Left lung (tissue), 10 donors: ENCODE measurements around the gene KIR2DL3. TPM values are rescaled to one million over a fixed set of nuclear protein-coding genes. Genes with fewer than 3 reads are reported as not detected.
"Not testable (repeated sequence)": the region's sequence is repeated elsewhere in the genome, so short reads cannot be mapped to it uniquely, and the experiment has no call there.

Source experiments
- ATAC-seq: fragments of 200-7000 bp; cut with Tn5 transposase; one replicate; pipeline ENCODE4 v1.9.1; 2020; ENCODE audit warnings: moderate library complexity
- DNase-seq, 4 donors: peaks; one replicate each; pipeline ENCODE4 v3.0.0-alpha.2; 2013 to 2020
- H3K27ac ChIP-seq, 2 donors: fragments of 200-600 bp; sonication (generic) in 1 of 2; one replicate each; pipeline versions ENCODE4 v1.5.0 to v1.8.0; 2020 to 2021
- H3K27me3 ChIP-seq, 2 donors: fragments of 200-600 bp; sonication (generic) in 1 of 2; one replicate each; pipeline versions ENCODE4 v1.5.0 to v1.8.0; 2020 to 2021
- H3K36me3 ChIP-seq, 2 donors: fragments of 200-600 bp; sonication (generic) in 1 of 2; one replicate each; pipeline versions ENCODE4 v1.5.0 to v1.8.0; 2020 to 2021
- H3K4me1 ChIP-seq, 2 donors: fragments of 200-600 bp; one replicate each; pipeline ENCODE4 v1.8.0; 2021
- H3K4me3 ChIP-seq, 2 donors: fragments of 200-600 bp; sonication (generic) in 1 of 2; one replicate each; pipeline versions ENCODE4 v1.5.0 to v1.8.0; 2020 to 2021; ENCODE audit warnings: mild to moderate bottlenecking in 1 of 2
- H3K9me3 ChIP-seq, 2 donors: fragments of 200-600 bp; sonication (generic) in 1 of 2; one replicate each; pipeline versions ENCODE4 v1.5.0 to v1.8.0; 2020 to 2021
- intact Hi-C, 2 donors: fragments of 100-400 bp; cut with DNase I; formaldehyde crosslinking; loops; one replicate each; pipeline versions ENCODE4 v1.11.2 to v1.14.2; 2022
- polyA plus RNA-seq, 6 donors: library from polyadenylated mRNA; unstranded; fragments of 120-200 nt; gene quantifications; one replicate each; pipeline ENCODE4 v1.2.1, GENCODE V29; 2013; ENCODE audit not compliant: insufficient read length in 6 of 6
- total RNA-seq, 2 donors: library from RNA; stranded (reverse); fragmentation: NEBNext Ultra II Directional; extraction: Animal tissue kit (Norgen Biotek cat#: 25700); gene quantifications; one replicate each; pipeline ENCODE4 v1.2.1, GENCODE V29; 2021
- donor health status: DM: no; HTN: yes; CAD: no.
- donor health status: DM: no; HTN: no; CAD: no.

Gene KIR2DL3
- total and polyA plus RNA-seq, 8 donors, result 0.10 to 0.23 (median 0.13) TPM; not detected in 3

DNA sequence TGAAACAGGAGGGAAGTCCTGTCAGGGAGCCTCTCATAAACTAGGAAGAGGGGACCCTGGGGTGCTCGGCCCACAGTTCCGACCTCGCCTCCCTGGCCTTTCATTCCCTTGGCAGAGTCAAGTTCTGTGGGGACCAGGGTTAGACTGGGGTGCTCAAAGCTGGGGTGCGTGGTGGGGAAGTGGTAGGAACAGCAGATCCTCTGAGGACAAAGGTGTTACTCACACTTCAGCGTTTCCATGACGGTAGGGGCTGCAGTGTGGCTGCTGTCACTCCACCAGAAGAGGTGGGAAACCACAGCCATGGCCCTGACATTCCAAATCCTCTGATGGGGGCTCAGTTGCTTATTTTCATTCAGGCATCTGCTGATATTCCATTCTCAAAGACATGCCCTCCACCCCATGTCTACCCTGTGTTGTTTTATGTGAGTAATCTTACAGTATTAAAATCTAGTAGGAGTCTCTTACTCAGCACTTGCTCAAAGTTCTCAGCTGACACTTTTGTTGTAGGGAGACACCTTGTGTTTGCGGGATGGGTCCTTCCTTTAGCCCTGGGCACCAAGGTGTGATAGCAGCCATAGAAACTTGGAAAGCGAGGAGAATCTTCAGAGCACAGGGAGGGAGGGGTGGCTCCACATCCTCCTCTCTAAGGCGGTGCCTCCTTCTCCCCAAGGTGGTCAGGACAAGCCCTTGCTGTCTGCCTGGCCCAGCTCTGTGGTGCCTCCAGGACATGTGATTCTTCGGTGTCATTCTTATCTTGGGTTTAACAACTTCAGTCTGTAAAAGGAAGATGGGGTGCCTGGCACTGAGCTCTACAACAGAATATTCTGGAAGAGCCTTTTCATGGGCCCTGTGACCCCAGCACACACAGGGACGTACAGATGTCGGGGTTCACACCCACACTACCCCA is 18.1 kb downstream of the KIR2DL3 start:
- ATAC-seq, H3K4me3 ChIP-seq, intact Hi-C loops: not testable (repeated sequence)

DNA sequence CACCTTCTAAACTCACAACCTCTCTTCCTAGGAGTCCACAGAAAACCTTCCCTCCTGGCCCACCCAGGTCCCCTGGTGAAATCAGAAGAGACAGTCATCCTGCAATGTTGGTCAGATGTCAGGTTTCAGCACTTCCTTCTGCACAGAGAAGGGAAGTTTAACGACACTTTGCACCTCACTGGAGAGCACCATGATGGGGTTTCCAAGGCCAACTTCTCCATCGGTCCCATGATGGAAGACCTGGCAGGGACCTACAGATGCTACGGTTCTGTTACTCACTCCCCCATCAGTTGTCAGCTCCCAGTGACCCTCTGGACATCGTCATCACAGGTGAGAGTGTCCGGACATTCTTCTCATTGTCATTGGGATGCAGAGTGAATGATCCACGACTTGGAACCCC is 20.3 kb downstream of the KIR2DL3 start:
- H3K27ac ChIP-seq, result peak overlapping the region in 1 of 2 donors; percentile 50
- H3K36me3 ChIP-seq, H3K27me3 ChIP-seq, H3K4me3 ChIP-seq, intact Hi-C loops, H3K4me1 ChIP-seq, DNase-seq, ATAC-seq, H3K9me3 ChIP-seq: not testable (repeated sequence)

More for the DNA sequence above, 18.1 kb downstream of the KIR2DL3 start:
- not testable (repeated sequence) for H3K27ac ChIP-seq, H3K4me1 ChIP-seq, H3K27me3 ChIP-seq, H3K36me3 ChIP-seq, H3K9me3 ChIP-seq, DNase-seq

GRCh38 chr19:54764219-54764618 is 25.9 kb downstream of the KIR2DL3 start:
- intact Hi-C loops, H3K36me3 ChIP-seq, H3K4me3 ChIP-seq, ATAC-seq, H3K9me3 ChIP-seq, H3K27me3 ChIP-seq, H3K4me1 ChIP-seq: not testable (repeated sequence)
- peak overlapping the region in 1 of 2 donors; percentile 61 for H3K27ac ChIP-seq
- DNase-seq, result peak in 1 of 4 donors; percentile 39

GRCh38 chr19:54766464-54766863 is 28.2 kb downstream of the KIR2DL3 start:
- H3K27ac ChIP-seq, H3K9me3 ChIP-seq, H3K4me1 ChIP-seq, H3K27me3 ChIP-seq, DNase-seq, H3K36me3 ChIP-seq, ATAC-seq, intact Hi-C loops, H3K4me3 ChIP-seq: not testable (repeated sequence)

DNA sequence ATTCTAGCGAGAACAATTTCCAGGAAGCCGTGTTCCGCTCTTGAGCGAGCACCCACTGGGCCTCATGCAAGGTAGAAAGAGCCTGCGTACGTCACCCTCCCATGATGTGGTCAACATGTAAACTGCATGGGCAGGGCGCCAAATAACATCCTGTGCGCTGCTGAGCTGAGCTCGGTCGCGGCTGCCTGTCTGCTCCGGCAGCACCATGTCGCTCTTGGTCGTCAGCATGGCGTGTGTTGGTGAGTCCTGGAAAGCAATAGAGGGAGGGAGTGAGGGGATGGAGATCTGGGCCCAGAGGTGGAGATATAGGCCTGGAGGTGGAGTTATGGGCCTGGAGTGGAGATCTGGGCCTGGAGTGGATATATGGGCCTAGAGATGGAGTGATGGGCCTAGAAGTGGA is 31.3 kb downstream of the KIR2DL3 start, which contains the start of gene KIR2DL1:
Gene KIR2DL1 (plus strand): TSS at position 148 of the 400 bp plus-strand sequence. CDS start 58 bp downstream, at position 206.
- H3K27ac ChIP-seq, intact Hi-C loops, H3K9me3 ChIP-seq, DNase-seq, H3K36me3 ChIP-seq, ATAC-seq, H3K27me3 ChIP-seq, H3K4me3 ChIP-seq, H3K4me1 ChIP-seq: not testable (repeated sequence)

DNA sequence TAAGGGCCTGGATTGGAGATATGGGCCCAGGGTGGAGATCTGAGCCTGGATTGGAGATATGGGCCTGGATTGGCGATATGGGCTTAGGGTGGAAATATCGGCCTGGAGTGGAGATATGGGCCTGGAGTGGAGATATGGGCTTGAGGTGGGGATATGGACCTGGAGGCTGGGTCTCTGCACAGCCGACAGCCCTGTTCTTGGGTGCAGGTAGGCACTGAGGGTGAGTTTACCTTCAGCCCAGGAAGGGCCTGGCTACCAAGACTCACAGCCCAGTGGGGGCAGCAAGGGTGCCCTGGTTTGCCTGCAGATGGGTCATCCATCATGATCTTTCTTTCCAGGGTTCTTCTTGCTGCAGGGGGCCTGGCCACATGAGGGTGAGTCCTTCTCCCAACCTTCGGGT is 32.2 kb downstream of the KIR2DL3 start:
- H3K27ac ChIP-seq, H3K9me3 ChIP-seq, ATAC-seq, H3K27me3 ChIP-seq, H3K4me1 ChIP-seq, DNase-seq, H3K4me3 ChIP-seq, H3K36me3 ChIP-seq, intact Hi-C loops: not testable (repeated sequence)

DNA sequence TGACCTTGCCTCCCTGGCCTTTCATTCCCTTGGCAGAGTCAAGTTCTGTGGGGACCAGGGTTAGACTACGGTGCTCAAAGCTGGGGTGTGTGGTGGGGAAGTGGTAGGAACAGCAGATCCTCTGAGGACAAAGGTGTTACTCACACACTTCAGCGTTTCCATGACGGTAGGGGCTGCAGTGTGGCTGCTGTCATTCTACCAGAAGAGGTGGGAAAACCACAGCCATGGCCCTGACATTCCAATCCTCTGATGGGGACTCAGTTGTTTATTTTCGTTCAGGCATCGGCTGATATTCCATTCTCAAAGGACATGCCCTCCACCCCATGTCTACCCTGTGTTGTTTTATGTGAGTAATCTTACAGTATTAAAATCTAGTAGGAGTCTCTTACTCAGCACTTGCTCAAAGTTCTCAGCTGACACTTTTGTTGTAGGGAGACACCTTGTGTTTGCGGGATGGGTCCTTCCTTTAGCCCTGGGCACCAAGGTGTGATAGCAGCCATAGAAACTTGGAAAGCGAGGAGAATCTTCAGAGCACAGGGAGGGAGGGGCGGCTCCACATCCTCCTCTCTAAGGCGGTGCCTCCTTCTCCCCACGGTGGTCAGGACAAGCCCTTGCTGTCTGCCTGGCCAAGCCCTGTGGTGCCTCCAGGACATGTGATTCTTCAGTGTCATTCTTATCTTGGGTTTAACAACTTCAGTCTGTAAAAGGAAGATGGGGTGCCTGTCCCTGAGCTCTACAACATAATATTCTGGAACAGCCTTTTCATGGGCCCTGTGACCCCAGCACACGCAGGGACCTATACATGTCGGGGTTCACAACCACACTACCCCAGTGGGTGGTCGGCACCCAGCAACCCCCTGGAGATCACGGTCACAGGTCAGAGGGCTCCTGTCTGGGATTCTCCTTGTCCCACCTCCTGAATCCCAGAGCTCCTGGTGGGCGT is 33.0 kb downstream of the KIR2DL3 start:
- H3K27me3 ChIP-seq, H3K36me3 ChIP-seq, DNase-seq, H3K27ac ChIP-seq, H3K4me1 ChIP-seq, H3K4me3 ChIP-seq, H3K9me3 ChIP-seq, intact Hi-C loops, ATAC-seq: not testable (repeated sequence)

DNA sequence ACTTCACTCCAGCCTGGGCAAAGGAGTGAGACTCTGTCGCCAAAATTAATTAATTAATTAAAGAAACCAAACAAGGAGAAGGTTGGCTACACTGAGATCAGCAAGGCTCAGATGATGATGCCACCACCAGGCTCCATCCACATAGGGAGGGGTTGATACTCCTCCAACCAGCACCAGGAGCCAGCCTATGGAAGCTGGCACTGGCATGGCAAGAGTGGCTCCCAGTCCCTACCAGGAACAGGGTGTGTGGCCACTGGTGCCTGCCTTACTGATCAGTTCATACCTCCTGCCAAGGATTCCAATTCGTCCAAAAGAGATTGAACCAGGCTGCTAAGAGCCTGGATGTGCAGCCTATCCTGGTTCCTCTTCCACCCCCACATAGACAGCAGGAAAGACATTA is 34.4 kb downstream of the KIR2DL3 start:
- H3K27ac ChIP-seq, H3K4me1 ChIP-seq, DNase-seq, H3K9me3 ChIP-seq, intact Hi-C loops, H3K4me3 ChIP-seq, H3K36me3 ChIP-seq, H3K27me3 ChIP-seq, ATAC-seq: not testable (repeated sequence)

GRCh38 chr19:54775095-54775815 is 36.9 kb downstream of the KIR2DL3 start:
- intact Hi-C loops, H3K9me3 ChIP-seq, H3K36me3 ChIP-seq, ATAC-seq, H3K27me3 ChIP-seq, DNase-seq, H3K4me1 ChIP-seq, H3K27ac ChIP-seq, H3K4me3 ChIP-seq: not testable (repeated sequence)

DNA sequence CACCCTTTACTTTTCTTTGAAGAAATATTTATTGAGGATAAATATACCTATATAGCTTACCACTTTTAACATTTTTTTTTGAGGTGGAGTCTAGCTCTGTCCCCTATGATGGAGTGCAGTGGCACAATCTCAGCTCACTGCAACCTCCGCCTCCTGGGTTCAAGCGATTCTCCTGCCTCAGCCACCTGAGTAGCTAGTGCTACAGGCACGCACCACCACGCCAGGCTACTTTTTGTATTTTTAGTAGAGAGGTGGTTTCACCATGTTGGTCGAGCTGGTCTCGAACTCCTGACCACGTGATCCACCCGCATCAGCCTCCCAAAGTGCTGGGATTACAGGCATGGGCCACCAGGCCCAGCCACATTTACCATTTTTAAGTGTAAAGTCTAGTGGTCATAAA is 37.5 kb downstream of the KIR2DL3 start:
- H3K4me1 ChIP-seq, intact Hi-C loops, H3K27me3 ChIP-seq, H3K36me3 ChIP-seq, DNase-seq, ATAC-seq, H3K9me3 ChIP-seq, H3K27ac ChIP-seq, H3K4me3 ChIP-seq: not testable (repeated sequence)

- H3K36me3 ChIP-seq, H3K4me3 ChIP-seq, H3K4me1 ChIP-seq, intact Hi-C loops, DNase-seq, H3K9me3 ChIP-seq, ATAC-seq, H3K27me3 ChIP-seq, H3K27ac ChIP-seq: not testable (repeated sequence)
Measured at GRCh38 chr19:54777851-54778250, 39.5 kb downstream of the KIR2DL3 start.

DNA sequence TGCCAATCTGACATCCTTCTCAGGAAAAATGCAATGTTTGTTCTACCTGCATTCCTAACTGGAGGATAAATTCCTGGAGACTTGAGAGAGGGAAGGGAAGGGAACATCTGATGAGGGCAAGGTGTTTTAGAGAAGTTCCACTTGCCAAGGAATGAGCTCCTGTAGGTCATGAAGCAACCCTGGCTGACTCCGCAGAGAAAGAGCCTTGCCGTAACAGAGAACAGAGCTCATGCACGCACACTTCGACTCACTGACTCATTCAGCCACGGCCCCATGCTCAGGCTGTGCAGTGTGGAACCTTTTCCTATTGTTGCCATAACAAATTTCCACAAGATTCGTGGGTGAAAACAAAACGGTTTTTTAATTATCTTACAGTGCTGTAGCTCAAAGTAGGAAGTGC is 40.6 kb downstream of the KIR2DL3 start:
- H3K4me3 ChIP-seq, DNase-seq, H3K27me3 ChIP-seq, H3K9me3 ChIP-seq, ATAC-seq, H3K36me3 ChIP-seq, H3K27ac ChIP-seq, H3K4me1 ChIP-seq, intact Hi-C loops: not testable (repeated sequence)
